Transverse colon (tissue), 4 donors: Measurements from ENCODE around the gene FOXP4.

Experiments used
- CTCF ChIP-seq, 5 experiments: fragments of 200-600 bp in 3 of 5; fragments of 450-650 bp in 2 of 5; sonication (generic) in 3 of 5; IDR thresholded peaks; 1 replicate in 2 of 5; 2 replicates in 3 of 5; pipeline ENCODE4 v1.5.1; 2016 to 2017; ENCODE audit warnings: antibody characterized with exemption in 5 of 5, inconsistent platforms in 3 of 5, mild to moderate bottlenecking in 2 of 5, moderate library complexity in 1 of 5
- EP300 ChIP-seq: sonication (generic); formaldehyde crosslinking; IDR thresholded peaks from one replicate; pipeline ENCODE4 v1.6.1; 2017; ENCODE audit warnings: antibody characterized with exemption, low read depth
- POLR2A ChIP-seq: fragments of 450-650 bp; IDR thresholded peaks from one replicate; pipeline ENCODE4 v1.6.1; 2016; ENCODE audit warnings: antibody characterized with exemption, mild to moderate bottlenecking, moderate library complexity
- POLR2AphosphoS5 ChIP-seq, 3 donors: sonication (generic); formaldehyde crosslinking; IDR thresholded peaks; one replicate each; pipeline ENCODE4 v1.6.1; 2016; ENCODE audit warnings: antibody characterized with exemption in 3 of 3

DNA sequence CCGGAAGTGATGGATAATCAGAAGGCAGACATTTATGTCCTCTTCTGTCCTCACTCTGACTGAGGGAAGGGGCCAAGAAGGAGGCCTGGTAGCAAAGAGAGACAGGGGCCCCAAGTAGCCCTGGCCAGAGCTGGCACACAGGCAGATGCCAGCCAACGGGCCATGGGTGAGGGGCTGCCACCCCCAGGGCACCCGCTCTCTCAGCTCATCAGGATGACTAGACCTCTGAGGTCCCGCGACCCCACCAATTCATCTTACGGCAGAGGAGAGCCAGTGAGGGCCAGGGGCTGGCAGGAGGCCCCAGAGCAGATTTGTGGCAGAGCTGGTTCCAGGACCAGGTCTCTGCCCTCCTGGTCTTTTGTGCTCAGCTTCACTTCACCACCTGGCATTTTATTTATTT is 49.0 kb downstream of the FOXP4 start:
- TF ChIP-seq POLR2AphosphoS5 (IDR thresholded peaks at IDR 0.05) = no peak
- TF ChIP-seq POLR2A = no peak
- TF ChIP-seq CTCF (IDR thresholded peaks at IDR 0.05) = no peak
- no peak for TF ChIP-seq EP300
